COLO668 (cell line): Measurements from ENCODE around the gene ZC3H7B.
"Not testable (repeated sequence)": the region's sequence is repeated elsewhere in the genome, so short reads cannot be mapped to it uniquely, and the experiment has no call there.

Experiments
- DNase-seq: peaks from one replicate; lab custom pipeline; 2025; ENCODE audit not compliant: unreplicated experiment; lab: John Stamatoyannopoulos, UW

Gene ZC3H7B

GRCh38 chr22:41301085-41302020 lies at the start of gene ZC3H7B:
Gene ZC3H7B (plus strand): TSS chr22:41301525. CDS start chr22:41320661, 19,136 bp downstream.
- DNase-seq: peak; percentile 88

GRCh38 chr22:41252365-41252764 lies 49.0 kb upstream of the ZC3H7B start:
- no peak for DNase-seq

GRCh38 chr22:41254230-41254629 lies 47.1 kb upstream of the ZC3H7B start:
- DNase-seq: no peak

GRCh38 chr22:41256254-41257253 lies 44.8 kb upstream of the ZC3H7B start:
- DNase-seq: peak; percentile 20

- DNase-seq: no peak
Measured at GRCh38 chr22:41257696-41258095, 43.6 kb upstream of the ZC3H7B start.

- not testable (repeated sequence) for DNase-seq
Measured at GRCh38 chr22:41259756-41260155, 41.6 kb upstream of the ZC3H7B start.

- no peak for DNase-seq
Measured at GRCh38 chr22:41260871-41261270, 40.5 kb upstream of the ZC3H7B start.

GRCh38 chr22:41261541-41262249 lies 39.6 kb upstream of the ZC3H7B start:
- no peak for DNase-seq

- DNase-seq: no peak
Measured at GRCh38 chr22:41262250-41262765, 39.0 kb upstream of the ZC3H7B start.

- no peak for DNase-seq
Measured at GRCh38 chr22:41263704-41264103, 37.6 kb upstream of the ZC3H7B start.

GRCh38 chr22:41264408-41264941 lies 36.9 kb upstream of the ZC3H7B start:
- DNase-seq: no peak

- no peak for DNase-seq
Measured at GRCh38 chr22:41267958-41268357, 33.4 kb upstream of the ZC3H7B start.

GRCh38 chr22:41271787-41272186 lies 29.5 kb upstream of the ZC3H7B start:
- DNase-seq: no peak

- DNase-seq: no peak
Measured at GRCh38 chr22:41273128-41273527, 28.2 kb upstream of the ZC3H7B start.

GRCh38 chr22:41274856-41275255 lies 26.5 kb upstream of the ZC3H7B start:
- DNase-seq: no peak

- peak; percentile 30 for DNase-seq
Measured at GRCh38 chr22:41280065-41280464, 21.3 kb upstream of the ZC3H7B start.

GRCh38 chr22:41280854-41281253 lies 20.5 kb upstream of the ZC3H7B start:
- no peak for DNase-seq

- no peak for DNase-seq
Measured at GRCh38 chr22:41284465-41284864, 16.9 kb upstream of the ZC3H7B start.

GRCh38 chr22:41285441-41285819 lies 15.9 kb upstream of the ZC3H7B start:
- peak; percentile 82 for DNase-seq
